ENCODE results near the gene BIN2.

GRCh38 chr12:51244269-51244668, 79.7 kb downstream of the BIN2 start:
- TF ChIP-seq CTCF (conservative IDR thresholded peaks at IDR 0.05), result no peak
- no peak for TF ChIP-seq EZH2 (IDR thresholded peaks at IDR 0.05; ENCODE audit: low read depth)

Data from PC-9 (cell line).